C4-2B (cell line): Measurements from ENCODE around the gene HOXD3.

Experiments
- H3K27ac ChIP-seq: fragments of 450-650 bp; 2 replicates; pipeline ENCODE4 v1.5.1; 2017
- CTCF ChIP-seq: fragments of 450-650 bp; conservative IDR thresholded peaks from 2 replicates; pipeline ENCODE4 v1.5.1; 2017; ENCODE audit warnings: mild to moderate bottlenecking
- ZFX ChIP-seq: fragments of 450-650 bp; IDR thresholded peaks from 2 replicates; pipeline ENCODE4 v1.6.1; 2017

The HOXD3 gene

DNA sequence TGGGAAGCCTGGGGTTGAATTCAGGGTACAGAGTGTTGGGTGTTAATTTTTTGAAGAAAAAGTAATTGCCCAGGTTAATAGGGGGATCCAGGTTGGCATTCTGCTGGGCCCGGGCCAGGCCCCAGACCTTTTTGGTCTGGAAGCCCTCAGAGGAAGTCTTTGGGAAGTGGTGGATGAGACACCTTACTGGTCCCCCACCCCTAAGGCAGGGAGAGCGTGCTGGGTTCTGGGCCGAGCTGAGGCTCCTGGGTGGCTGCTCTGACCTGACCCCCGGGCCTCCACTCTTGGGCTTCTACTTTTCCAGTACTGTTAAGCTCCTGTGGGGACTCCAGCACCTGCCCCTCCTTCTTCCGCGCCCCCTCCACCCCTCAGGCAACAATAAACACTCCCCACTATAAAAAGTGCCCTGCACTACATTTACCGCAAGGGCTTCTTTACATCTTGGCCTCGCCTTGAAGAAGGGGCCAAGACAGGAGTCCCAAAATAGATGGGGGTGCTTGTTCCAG is 753 bp upstream of the HOXD3 start:
- TF ChIP-seq CTCF (no peak), ZFX (no peak)
- H3K27ac ChIP-seq: no peak overlapping the region

DNA sequence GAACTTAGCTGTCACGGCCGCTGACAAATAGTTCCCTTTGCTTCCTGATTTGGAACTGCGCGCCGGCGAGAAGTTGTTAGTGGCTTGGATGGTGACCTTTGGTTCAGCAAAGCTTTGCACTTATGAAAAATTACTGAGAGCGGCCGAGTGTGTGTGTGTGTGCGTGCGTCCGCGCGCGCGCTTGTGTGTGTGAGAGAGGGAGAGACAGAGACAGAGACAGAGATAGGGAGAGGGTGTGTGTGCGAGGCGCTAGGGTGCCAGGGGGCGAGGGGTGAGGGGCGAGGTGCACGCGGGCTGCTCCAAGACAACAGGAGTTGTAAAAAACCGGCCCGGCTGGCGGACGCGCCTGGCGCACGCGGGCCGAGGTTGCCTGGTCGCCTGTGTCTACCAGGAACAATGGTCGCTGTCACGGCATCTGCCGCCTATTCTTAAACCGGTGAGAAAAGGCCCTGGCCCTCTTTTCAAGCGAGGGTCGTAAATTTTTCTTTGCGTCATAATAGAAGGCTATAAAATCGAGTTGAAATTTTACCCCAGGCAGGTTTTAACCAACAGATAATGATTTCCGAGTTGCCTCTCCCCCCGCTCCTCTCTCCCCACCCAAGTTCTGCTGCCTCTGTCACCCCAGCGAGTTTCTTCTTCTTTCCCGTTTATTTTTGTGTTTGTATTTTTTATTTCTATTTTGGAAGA is 535 bp downstream of the HOXD3 start:
- no peak overlapping the region for H3K27ac ChIP-seq

GRCh38 chr2:176158186-176158591 is 1.1 kb downstream of the HOXD3 start:
- no peak for TF ChIP-seq ZFX
- H3K27ac ChIP-seq: no peak overlapping the region

More for the DNA sequence above, 535 bp downstream of the HOXD3 start:
- no peak for TF ChIP-seq CTCF
- TF ChIP-seq ZFX: no peak

DNA sequence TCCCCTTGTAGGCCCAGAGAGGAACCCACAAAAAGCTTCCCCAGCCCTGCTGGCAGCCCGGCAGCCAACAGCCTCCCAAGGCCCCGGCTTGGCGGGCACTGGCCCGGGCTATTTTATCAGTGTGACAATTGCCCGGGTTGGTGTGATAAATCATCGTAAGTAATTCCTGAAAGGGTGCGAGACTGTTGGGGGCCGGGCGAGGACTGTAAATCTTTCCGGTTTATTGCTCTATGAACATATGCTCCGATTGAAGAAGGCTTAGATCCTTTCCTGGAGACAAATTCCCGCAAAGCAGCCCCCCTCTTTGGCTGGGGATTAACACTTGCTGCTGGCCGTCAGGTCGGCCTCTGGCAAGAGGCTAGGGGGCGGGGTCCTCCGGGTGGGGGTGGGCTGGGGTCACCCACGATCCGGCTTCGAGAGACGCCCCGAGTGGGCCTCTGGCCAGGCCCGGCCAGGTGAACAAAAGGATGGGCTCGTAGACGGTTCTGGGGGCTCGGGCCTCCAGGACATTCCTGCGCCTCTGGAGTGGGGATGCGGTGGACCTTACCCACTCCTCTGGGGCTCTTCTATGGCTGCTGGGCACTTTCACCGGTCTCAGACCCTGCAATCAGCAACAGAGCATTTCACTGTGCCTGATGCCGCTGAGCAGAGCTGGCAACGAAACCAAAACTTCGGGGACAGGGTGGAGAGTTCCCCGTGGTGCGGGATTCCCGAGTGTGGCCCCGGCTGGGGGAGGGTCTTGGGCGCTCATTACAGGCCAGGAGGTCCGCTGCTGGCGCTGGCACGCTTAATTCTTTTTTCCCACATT is 2.0 kb downstream of the HOXD3 start:
- TF ChIP-seq ZFX (no peak), CTCF (no peak)
- H3K27ac ChIP-seq: no peak overlapping the region

GRCh38 chr2:176159663-176160250 is 2.6 kb downstream of the HOXD3 start:
- TF ChIP-seq ZFX (no peak), CTCF (no peak)
- H3K27ac ChIP-seq: no peak overlapping the region

DNA sequence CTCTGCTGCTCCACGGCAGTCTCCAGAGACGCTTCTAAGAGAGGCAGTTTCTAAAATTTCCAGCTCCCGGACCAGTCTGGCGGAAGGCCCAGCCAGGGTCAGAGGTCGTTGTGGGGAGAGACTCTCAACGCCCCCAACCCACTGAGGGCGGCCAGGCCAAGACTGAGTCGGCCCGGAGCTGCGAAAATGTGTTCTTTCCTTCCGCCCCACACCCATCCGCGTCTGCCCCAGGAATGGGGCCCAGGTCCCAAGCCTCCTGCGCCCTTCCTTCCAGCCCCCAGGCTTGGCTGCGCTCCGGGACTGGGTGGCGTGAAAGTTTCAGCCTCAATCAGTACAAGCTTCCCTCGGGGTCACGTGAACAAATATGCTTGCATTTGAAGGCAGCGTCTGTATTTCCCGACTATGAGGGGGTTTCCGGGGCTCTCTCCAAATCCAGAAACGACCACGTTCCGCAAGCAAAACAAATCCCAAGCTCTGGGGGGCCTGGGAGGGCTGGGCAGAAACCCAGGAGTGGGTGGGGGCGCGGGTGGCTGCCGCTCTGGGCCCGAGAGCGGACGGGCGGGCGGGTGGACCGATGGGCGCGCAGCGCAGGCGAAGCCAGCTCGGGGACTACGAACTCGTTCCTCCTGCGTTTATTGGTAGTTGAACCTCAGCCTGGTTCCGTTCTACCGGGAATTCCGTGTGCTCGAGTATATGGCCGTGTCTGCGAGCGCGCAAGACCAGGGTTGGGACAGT is 3.3 kb downstream of the HOXD3 start:
- TF ChIP-seq ZFX (no peak), CTCF (no peak)
- no peak overlapping the region for H3K27ac ChIP-seq

GRCh38 chr2:176160986-176161824 is 4.1 kb downstream of the HOXD3 start:
- TF ChIP-seq CTCF (no peak), ZFX (no peak)

More at GRCh38 chr2:176160986-176161824, 4.1 kb downstream of the HOXD3 start:
- no peak overlapping the region for H3K27ac ChIP-seq
